ENCODE measurements around the gene ZDHHC9. TPM values are rescaled to one million over a fixed set of nuclear protein-coding genes. Genes with fewer than 3 reads are reported as not detected.

ZDHHC9 gene
- total RNA-seq, 1 donor from 2014 or later = 43.0 TPM

DNA sequence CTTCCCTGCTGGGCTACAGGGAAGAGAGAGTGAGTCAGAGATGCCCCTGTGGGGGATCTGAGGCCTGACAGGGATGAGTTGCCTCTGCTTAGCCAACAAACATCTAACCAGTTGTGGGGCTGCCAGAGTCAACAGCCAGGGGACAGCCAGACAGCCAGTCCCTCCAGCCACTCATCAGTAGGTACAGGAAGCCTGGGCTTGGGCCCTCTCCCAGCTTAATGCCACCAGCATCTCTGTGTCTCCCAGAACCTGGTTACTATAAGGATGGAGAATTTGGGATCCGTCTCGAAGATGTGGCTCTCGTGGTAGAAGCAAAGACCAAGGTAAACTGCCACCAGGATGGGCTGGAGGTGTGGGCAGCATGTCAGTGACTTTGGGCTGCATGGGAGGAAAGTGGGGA lies 81.2 kb downstream of the ZDHHC9 start:
- H3K4me1 ChIP-seq = no peaks in the 10 kb centered on the region
- intact Hi-C loops (cut with DNase I) = no loop called here
- no peak for DNase-seq (ENCODE audit: low spot score in 2 of 2)
- TF ChIP-seq, protein P1, sequence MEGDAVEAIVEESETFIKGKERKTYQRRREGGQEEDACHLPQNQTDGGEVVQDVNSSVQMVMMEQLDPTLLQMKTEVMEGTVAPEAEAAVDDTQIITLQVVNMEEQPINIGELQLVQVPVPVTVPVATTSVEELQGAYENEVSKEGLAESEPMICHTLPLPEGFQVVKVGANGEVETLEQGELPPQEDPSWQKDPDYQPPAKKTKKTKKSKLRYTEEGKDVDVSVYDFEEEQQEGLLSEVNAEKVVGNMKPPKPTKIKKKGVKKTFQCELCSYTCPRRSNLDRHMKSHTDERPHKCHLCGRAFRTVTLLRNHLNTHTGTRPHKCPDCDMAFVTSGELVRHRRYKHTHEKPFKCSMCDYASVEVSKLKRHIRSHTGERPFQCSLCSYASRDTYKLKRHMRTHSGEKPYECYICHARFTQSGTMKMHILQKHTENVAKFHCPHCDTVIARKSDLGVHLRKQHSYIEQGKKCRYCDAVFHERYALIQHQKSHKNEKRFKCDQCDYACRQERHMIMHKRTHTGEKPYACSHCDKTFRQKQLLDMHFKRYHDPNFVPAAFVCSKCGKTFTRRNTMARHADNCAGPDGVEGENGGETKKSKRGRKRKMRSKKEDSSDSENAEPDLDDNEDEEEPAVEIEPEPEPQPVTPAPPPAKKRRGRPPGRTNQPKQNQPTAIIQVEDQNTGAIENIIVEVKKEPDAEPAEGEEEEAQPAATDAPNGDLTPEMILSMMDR (IDR thresholded peaks at IDR 0.05) = no peak
- no peaks in the 10 kb centered on the region for H3K36me3 ChIP-seq
- H3K27me3 ChIP-seq = no peaks in the 10 kb centered on the region
- H3K4me3 ChIP-seq = no peak overlapping the region
- no peaks in the 10 kb centered on the region for H3K9me3 ChIP-seq
- no peak overlapping the region for H3K27ac ChIP-seq

DNA sequence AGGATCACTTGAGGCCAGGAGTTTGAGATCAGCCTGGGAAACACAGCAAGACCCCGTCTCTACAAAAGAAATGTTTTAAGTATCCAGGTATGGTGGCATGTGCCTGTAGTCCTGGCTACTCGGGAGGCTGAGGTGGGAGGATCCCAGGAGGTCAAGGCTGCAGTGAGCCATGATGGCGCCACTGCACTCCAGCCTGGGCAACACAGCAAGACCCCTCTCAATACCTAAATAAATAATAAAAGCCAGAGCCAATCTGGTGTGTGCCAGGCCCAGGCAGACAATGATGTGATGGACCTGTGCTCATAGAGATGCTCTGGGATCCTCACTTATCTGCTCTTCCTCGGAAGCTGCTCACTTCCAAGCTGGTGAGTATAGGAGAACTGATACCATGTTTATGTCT lies 82.1 kb downstream of the ZDHHC9 start:
- intact Hi-C loops (cut with DNase I) = no loop called here
- no peak for DNase-seq (ENCODE audit: low spot score in 2 of 2)
- H3K4me3 ChIP-seq = no peak overlapping the region
- no peak overlapping the region for H3K27ac ChIP-seq
- no peaks in the 10 kb centered on the region for H3K27me3 ChIP-seq
- no peaks in the 10 kb centered on the region for H3K36me3 ChIP-seq
- no peaks in the 10 kb centered on the region for H3K4me1 ChIP-seq
- no peaks in the 10 kb centered on the region for H3K9me3 ChIP-seq
- TF ChIP-seq, protein P1 (IDR thresholded peaks at IDR 0.05) = no peak

DNA sequence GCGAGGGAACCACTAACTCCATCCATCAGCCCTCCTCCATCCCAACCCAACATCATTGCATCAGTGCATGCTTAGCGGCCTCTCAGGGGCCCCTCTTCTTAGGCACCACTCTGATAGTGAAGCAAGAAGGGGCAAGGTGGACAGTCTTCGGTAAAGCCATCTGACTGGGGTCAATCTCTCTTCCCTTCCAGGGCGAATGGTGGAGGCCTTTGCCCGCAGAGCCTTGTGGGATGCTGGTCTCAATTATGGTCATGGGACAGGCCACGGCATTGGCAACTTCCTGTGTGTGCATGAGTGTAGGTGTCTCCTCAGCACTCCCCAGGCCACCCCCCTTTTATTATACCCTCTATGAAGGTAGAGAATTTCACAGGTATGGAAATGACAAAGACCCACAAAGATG lies 82.7 kb downstream of the ZDHHC9 start:
- no peaks in the 10 kb centered on the region for H3K4me1 ChIP-seq
- DNase-seq (ENCODE audit: low spot score in 2 of 2) = no peak
- no peaks in the 10 kb centered on the region for H3K27me3 ChIP-seq
- H3K27ac ChIP-seq = no peak overlapping the region
- H3K9me3 ChIP-seq = no peaks in the 10 kb centered on the region
- H3K36me3 ChIP-seq = no peaks in the 10 kb centered on the region
- intact Hi-C loops (cut with DNase I) = no loop called here
- no peak overlapping the region for H3K4me3 ChIP-seq
- TF ChIP-seq, protein P1 (IDR thresholded peaks at IDR 0.05) = no peak

GRCh38 chrX:129760155-129760554 lies 83.5 kb downstream of the ZDHHC9 start:
- Histone ChIP-seq H3K4me3 (no peak overlapping the region), H3K36me3 (no peaks in the 10 kb centered on the region), H3K27ac (peak overlapping the region in 1 of 2 donors; percentile 56), H3K4me1 (no peaks in the 10 kb centered on the region), H3K9me3 (no peaks in the 10 kb centered on the region), H3K27me3 (no peaks in the 10 kb centered on the region)
- DNase-seq (ENCODE audit: low spot score in 2 of 2) = no peak
- TF ChIP-seq, protein P1 (IDR thresholded peaks at IDR 0.05) = no peak
- intact Hi-C loops (cut with DNase I) = no loop called here

DNA sequence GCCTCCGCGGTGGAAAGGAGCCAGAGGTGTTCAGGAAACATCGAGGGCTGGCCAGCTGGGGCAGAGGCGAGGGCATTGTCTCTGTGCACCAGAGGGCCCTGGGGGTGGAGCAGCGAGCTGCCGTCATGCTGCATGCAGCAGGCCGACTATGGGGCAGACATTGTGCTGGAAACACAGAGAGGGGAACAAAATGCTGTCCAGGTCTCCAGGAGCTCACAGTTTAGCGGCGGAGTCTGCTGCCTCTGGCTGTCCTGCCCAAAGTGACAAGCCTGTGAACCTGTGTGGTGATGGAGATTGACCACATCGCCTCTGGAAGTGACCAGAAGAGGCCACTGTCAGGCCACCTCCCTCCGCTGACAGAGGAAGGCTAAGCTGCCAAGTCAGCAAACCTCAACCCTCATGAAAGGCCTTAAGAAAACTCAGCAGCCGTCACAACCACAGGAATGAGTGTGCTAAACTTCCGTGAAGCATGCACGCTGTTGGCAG lies 84.1 kb downstream of the ZDHHC9 start:
- Histone ChIP-seq H3K36me3 (no peaks in the 10 kb centered on the region), H3K27me3 (no peaks in the 10 kb centered on the region), H3K4me1 (no peaks in the 10 kb centered on the region), H3K9me3 (no peaks in the 10 kb centered on the region), H3K4me3 (no peak overlapping the region), H3K27ac (peak overlapping the region in 1 of 2 donors; percentile 56)
- DNase-seq (ENCODE audit: low spot score in 2 of 2) = no peak
- TF ChIP-seq, protein P1 (IDR thresholded peaks at IDR 0.05) = no peak
- intact Hi-C loops (cut with DNase I) = no loop called here
